Measurements from ENCODE around the gene SCAND1. TPM values are rescaled to one million over a fixed set of nuclear protein-coding genes. Genes with fewer than 3 reads are reported as not detected.
"Not testable (repeated sequence)": the region's sequence is repeated elsewhere in the genome, so short reads cannot be mapped to it uniquely, and the experiment has no call there.

SCAND1 gene
- total RNA-seq, 3 donors from 2014 or later, result 55.3 to 80.4 (median 60.7) TPM

DNA sequence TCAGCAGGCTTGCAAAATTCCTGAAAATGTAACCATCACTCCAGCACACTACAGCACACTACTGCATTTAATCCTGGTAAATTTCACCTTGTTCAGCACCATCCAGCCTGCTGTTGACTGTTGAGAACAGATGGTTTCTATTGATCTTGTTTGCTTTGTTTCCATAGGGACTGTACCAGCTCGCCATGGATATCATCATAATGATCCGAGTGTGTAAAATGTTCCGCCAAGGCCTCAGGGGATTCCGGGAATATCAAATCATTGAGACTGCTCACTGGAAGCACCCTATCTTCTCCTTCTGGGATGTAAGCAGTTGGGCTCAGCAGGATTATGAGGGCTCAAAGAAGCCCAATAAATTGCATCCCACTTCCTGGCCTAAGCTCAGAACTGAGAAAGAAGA is 18.2 kb upstream of the SCAND1 start:
- no peak overlapping the region for H3K4me3 ChIP-seq
- no peaks in the 10 kb centered on the region for H3K9me3 ChIP-seq
- ATAC-seq, result peak; percentile 23
- intact Hi-C loops (cut with DNase I, micrococcal nuclease), result no loop called here
- H3K36me3 ChIP-seq (ENCODE audit: low read depth), result no peaks in the 10 kb centered on the region
- no peak for DNase-seq
- TF ChIP-seq CTCF (IDR thresholded peaks at IDR 0.05), result no peak
- H3K4me1 ChIP-seq (ENCODE audit: low read depth), result no peaks in the 10 kb centered on the region

DNA sequence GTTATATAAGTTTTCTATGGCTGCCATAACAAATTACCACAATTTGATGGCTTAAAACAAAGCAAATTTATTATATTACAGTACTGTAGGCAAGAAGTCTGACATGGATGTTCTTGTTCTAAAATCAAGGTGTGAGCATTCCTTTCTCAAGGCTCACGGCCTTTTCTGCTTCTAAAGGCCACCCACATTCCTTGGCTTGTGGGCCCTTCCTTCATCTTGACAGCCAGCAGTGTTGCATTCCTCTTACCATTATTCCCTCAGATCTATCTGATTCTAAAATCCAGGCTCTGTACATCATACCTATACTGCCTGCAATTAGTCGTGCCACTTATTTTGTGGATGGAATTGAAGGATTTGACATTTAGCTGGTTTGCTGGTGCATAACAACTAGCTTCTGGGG is 17.7 kb upstream of the SCAND1 start:
- DNase-seq, result no peak
- TF ChIP-seq CTCF (IDR thresholded peaks at IDR 0.05), result no peak
- no peaks in the 10 kb centered on the region for H3K36me3 ChIP-seq (ENCODE audit: low read depth)
- no peaks in the 10 kb centered on the region for H3K4me1 ChIP-seq (ENCODE audit: low read depth)
- ATAC-seq, result no peak
- H3K9me3 ChIP-seq, result no peaks in the 10 kb centered on the region
- intact Hi-C loops (cut with DNase I, micrococcal nuclease), result no loop called here
- H3K4me3 ChIP-seq, result no peak overlapping the region

GRCh38 chr20:35968930-35969329 is 14.6 kb upstream of the SCAND1 start:
- no peaks in the 10 kb centered on the region for H3K36me3 ChIP-seq (ENCODE audit: low read depth)
- no peaks in the 10 kb centered on the region for H3K9me3 ChIP-seq
- no peak for DNase-seq
- H3K4me1 ChIP-seq (ENCODE audit: low read depth), result no peaks in the 10 kb centered on the region
- no peak overlapping the region for H3K4me3 ChIP-seq
- no peak for TF ChIP-seq CTCF (IDR thresholded peaks at IDR 0.05)
- no peak for ATAC-seq
- intact Hi-C loops (cut with DNase I, micrococcal nuclease), result no loop called here

- no peak within 1 kb of the TSS for H3K4me3 ChIP-seq
- TF ChIP-seq CTCF (IDR thresholded peaks at IDR 0.05), result no peak
- H3K9me3 ChIP-seq, result no peaks in the 10 kb centered on the region
- no peaks in the 10 kb centered on the region for H3K36me3 ChIP-seq (ENCODE audit: low read depth)
- no peak for DNase-seq
- no peak for ATAC-seq
- no peaks in the 10 kb centered on the region for H3K4me1 ChIP-seq (ENCODE audit: low read depth)
- intact Hi-C loops (cut with DNase I, micrococcal nuclease), result no loop called here
These were observed 13.8 kb upstream of the SCAND1 start, which contains the start of gene CNBD2 for GRCh38 chr20:35967979-35968640. TSS of gene CNBD2 (plus strand) at chr20:35968590. CDS start at chr20:35968763, 173 bp downstream.

GRCh38 chr20:35963878-35964277 is 9.6 kb upstream of the SCAND1 start:
- TF ChIP-seq CTCF (IDR thresholded peaks at IDR 0.05), result no peak
- no peaks in the 10 kb centered on the region for H3K9me3 ChIP-seq
- no peaks in the 10 kb centered on the region for H3K36me3 ChIP-seq (ENCODE audit: low read depth)
- ATAC-seq (peak; percentile 87), DNase-seq (peak in 2 of 3 donors; percentile 44 to 62)
- no peak overlapping the region for H3K4me3 ChIP-seq
- intact Hi-C loops (cut with DNase I, micrococcal nuclease), result no loop called here
- no peaks in the 10 kb centered on the region for H3K4me1 ChIP-seq (ENCODE audit: low read depth)

GRCh38 chr20:35959291-35959690 is 5.0 kb upstream of the SCAND1 start:
- H3K4me3 ChIP-seq; ATAC-seq; DNase-seq; intact Hi-C loops (cut with DNase I, micrococcal nuclease); H3K4me1 ChIP-seq (ENCODE audit: low read depth); H3K9me3 ChIP-seq; H3K36me3 ChIP-seq (ENCODE audit: low read depth): not testable (repeated sequence)

Data from mucosa of descending colon (tissue), 3 donors.